Stimulated activated naive B cell treated with anti-CD40 and anti-IgM and Interleukin-4, amounts not matched to agents 10 μg/mL and 1 μg/mL and 100 μg/mL, for 72 hours (primary cell): Measurements from ENCODE around the gene TRUB1.
A peak's percentile ranks its signal among the peaks of the same experiment; 100 is the strongest.

Experiments used
- ATAC-seq, 2 donors: fragments of 150-1000 bp; cut with Tn5 transposase; replicated peaks; 2 replicates each; pipeline ENCODE4 v1.10.0; 2021; ENCODE audit warnings: moderate library complexity in 1 of 2
- DNase-seq: peaks from one replicate; pipeline ENCODE4 v3.0.0; 2021
- H3K27ac Mint-ChIP-seq: one replicate; pipeline ENCODE4 v1.8.0; 2022; ENCODE audit warnings: mild to moderate bottlenecking, mixed read lengths
- H3K27me3 Mint-ChIP-seq, 2 donors: one replicate each; pipeline ENCODE4 v1.8.0; 2022; ENCODE audit warnings: mixed read lengths in 2 of 2
- H3K36me3 Mint-ChIP-seq, 2 donors: one replicate each; pipeline ENCODE4 v1.8.0; 2022; ENCODE audit warnings: mixed read lengths in 2 of 2, mild to moderate bottlenecking in 1 of 2
- H3K4me1 Mint-ChIP-seq, 2 donors: one replicate each; pipeline ENCODE4 v1.8.0; 2022; ENCODE audit warnings: mixed read lengths in 2 of 2, mild to moderate bottlenecking in 1 of 2
- H3K4me3 Mint-ChIP-seq, 2 donors: one replicate each; pipeline ENCODE4 v1.8.0; 2022; ENCODE audit warnings: mild to moderate bottlenecking in 2 of 2, mixed read lengths in 2 of 2, moderate library complexity in 1 of 2
- H3K9me3 Mint-ChIP-seq, 2 donors: one replicate each; pipeline ENCODE4 v1.8.0; 2022; ENCODE audit warnings: mixed read lengths in 2 of 2, mild to moderate bottlenecking in 1 of 2

TRUB1 gene

DNA sequence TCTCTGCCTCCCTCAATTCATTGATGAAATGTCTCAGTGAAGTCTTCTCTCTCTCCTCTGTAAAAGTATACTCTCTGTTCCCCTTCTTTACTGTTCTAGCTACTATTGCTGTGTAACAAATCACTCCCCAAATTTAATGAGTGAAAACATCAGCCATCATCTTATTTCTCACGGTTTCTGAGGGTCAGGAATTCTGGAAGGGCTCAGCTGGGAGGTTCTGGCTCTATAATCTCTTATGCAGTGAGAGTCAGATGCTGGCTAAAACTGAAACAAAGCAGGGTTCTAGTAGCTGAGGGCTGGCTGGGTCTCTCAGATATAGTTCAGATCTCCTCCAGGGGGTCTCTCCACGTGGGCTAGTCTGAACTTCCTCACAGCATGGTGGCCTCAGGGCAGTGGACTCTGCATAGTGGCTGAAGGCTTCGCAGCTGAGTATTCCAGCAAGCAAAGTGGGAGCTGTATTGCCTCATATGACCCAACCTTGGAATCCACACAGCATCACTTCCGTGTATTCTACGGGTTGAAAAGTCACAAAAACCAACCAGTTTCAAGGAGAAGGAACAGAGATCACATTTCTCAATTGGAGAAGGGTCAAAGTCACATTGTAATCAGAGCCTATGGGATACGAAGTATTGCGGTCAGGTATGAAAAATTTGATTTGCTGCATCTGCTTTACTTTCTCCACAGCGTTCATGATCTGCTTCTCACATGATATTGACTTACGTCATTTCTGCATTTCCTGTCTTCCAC lies 80.4 kb downstream of the TRUB1 start:
- ATAC-seq (no peak), DNase-seq (no peak)
- Mint-ChIP-seq H3K36me3 (no peaks in the 10 kb centered on the region), H3K4me3 (no peak overlapping the region), H3K4me1 (peaks cover 6 to 7% of the 10 kb centered on the region in 2 donors), H3K9me3 (no peaks in the 10 kb centered on the region), H3K27me3 (peaks cover 7 to 11% of the 10 kb centered on the region in 2 donors), H3K27ac (no peak overlapping the region)

- no peak for DNase-seq
- H3K4me1 Mint-ChIP-seq: peaks cover 6 to 7% of the 10 kb centered on the region in 2 donors
- no peak overlapping the region for H3K27ac Mint-ChIP-seq
- H3K36me3 Mint-ChIP-seq: no peaks in the 10 kb centered on the region
- ATAC-seq: no peak
- peaks cover 5 to 7% of the 10 kb centered on the region in 2 donors for H3K27me3 Mint-ChIP-seq
- H3K4me3 Mint-ChIP-seq: no peak overlapping the region
- no peaks in the 10 kb centered on the region for H3K9me3 Mint-ChIP-seq
Observed at GRCh38 chr10:115020449-115020848, 82.5 kb downstream of the TRUB1 start.

- no peak overlapping the region for H3K4me3 Mint-ChIP-seq
- peaks cover 6 to 7% of the 10 kb centered on the region in 2 donors for H3K4me1 Mint-ChIP-seq
- ATAC-seq (peak; percentile 33 to 60), DNase-seq (no peak)
- no peak overlapping the region for H3K27ac Mint-ChIP-seq
- no peaks in the 10 kb centered on the region for H3K36me3 Mint-ChIP-seq
- H3K27me3 Mint-ChIP-seq: no peaks in the 10 kb centered on the region
- no peaks in the 10 kb centered on the region for H3K9me3 Mint-ChIP-seq
Observed at GRCh38 chr10:115022733-115023132, 84.7 kb downstream of the TRUB1 start.

GRCh38 chr10:115023715-115024114 lies 85.7 kb downstream of the TRUB1 start:
- DNase-seq: no peak
- Mint-ChIP-seq H3K27ac (no peak overlapping the region), H3K9me3 (no peaks in the 10 kb centered on the region), H3K36me3 (no peaks in the 10 kb centered on the region), H3K4me1 (peaks cover 6 to 7% of the 10 kb centered on the region in 2 donors), H3K4me3 (no peak overlapping the region), H3K27me3 (no peaks in the 10 kb centered on the region)
- ATAC-seq: no peak

DNA sequence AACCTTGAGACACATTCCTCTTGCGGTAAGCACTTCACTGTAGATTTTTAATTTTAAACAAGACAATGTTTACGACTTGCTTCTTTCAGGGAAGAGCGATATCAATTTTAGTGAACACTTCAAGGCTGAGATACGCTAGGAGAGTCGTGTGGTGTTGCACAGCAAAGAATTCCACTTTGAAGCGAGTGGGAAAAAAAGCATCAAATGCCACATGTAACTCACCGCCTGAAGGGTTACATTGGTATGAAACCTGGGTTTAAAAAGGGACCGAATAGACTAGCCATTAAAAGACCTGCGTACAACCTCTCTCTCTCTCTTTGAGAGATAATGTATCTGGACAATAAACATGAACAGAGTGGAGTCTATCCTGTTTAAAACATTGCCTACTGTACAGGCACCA lies 86.4 kb downstream of the TRUB1 start:
- Mint-ChIP-seq H3K4me3 (no peak overlapping the region), H3K9me3 (no peaks in the 10 kb centered on the region), H3K36me3 (no peaks in the 10 kb centered on the region), H3K27me3 (no peaks in the 10 kb centered on the region), H3K4me1 (peaks cover 0 to 4% of the 10 kb centered on the region in 2 donors), H3K27ac (no peak overlapping the region)
- no peak for DNase-seq
- ATAC-seq: no peak

DNA sequence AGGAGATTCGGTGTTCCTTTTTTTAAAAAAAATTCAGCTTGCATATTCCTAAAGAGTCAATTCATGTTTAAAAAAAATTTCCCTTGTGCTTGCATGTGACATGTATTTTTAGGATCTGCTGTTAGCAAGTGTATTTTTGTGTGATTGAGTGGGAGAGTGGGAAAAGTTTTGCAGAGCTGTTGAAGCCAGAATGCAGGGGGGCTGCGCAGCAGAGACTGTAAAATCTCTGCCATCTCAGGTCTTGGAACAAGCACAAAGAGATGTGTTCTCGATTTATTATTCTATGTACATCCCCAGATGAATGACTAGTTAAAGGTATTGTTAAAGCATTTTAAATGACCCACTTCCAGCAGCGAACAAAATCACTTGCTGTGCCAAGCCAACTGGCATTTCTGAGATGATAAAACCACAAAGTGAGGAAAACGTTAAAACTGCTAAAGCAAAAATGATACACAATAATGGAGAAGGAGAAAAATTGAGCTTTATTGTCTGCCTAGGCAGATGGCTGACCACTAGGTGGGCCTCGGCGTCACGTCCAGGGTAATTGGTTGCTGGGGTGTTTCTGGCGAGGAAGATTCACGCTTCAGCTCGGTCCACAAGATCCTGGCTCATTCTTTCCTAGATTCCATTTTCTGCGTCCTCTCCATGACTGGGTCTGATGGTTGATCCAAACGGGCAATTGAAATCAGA lies 88.2 kb downstream of the TRUB1 start:
- H3K9me3 Mint-ChIP-seq: no peaks in the 10 kb centered on the region
- H3K36me3 Mint-ChIP-seq: no peaks in the 10 kb centered on the region
- DNase-seq (no peak), ATAC-seq (no peak)
- H3K4me3 Mint-ChIP-seq: no peak overlapping the region
- H3K4me1 Mint-ChIP-seq: peaks cover 0 to 4% of the 10 kb centered on the region in 2 donors
- no peaks in the 10 kb centered on the region for H3K27me3 Mint-ChIP-seq
- no peak overlapping the region for H3K27ac Mint-ChIP-seq

DNA sequence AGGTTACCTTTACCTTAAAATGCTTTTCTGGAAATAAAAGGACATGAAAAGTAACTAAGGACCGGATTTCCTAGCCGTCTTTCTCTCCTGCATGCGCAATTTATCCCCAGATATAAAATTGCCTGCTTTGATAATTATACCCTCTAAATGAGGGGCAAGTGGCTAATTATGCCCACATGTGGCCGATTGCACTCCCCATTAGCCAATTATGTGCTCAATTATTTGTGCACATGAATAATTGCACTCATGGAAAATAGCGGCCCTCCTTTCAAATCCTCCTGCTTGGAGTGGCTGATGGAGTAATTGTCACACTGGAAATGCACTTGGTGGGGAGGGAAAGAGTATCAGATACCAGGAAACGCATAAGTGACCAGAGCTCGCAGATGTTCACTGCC lies 88.7 kb downstream of the TRUB1 start:
- DNase-seq: no peak
- H3K27me3 Mint-ChIP-seq: no peaks in the 10 kb centered on the region
- no peak for ATAC-seq
- no peaks in the 10 kb centered on the region for H3K9me3 Mint-ChIP-seq
- H3K4me3 Mint-ChIP-seq: no peak overlapping the region
- peaks cover 0 to 4% of the 10 kb centered on the region in 2 donors for H3K4me1 Mint-ChIP-seq
- H3K27ac Mint-ChIP-seq: no peak overlapping the region
- no peaks in the 10 kb centered on the region for H3K36me3 Mint-ChIP-seq
